Measurements from ENCODE around the gene SV2C.

DNA sequence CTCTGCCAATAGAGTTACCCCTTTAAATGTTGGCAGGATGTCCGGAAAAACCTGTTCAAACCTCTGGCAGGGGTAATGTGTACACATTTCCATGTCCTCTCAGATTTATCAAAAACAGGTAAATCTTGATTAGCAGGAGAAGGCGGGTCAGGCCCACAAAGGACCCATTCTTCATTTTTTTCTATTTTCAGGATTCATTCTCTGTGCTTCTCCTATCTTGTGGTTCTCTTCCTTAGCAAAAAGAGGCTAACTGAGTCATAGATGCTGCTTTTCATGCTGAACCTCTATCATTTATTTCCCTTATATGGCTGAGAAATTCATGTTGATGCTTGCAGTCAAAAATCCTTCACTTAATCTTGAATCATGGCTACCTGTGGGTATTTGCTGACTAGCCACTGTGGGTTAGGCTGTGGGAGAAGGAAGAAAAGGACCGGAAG lies 207.2 kb downstream of the SV2C start:
- TF ChIP-seq SMAD4 (CRISPR knock-in tag; IDR thresholded peaks at IDR 0.05), result no peak
- TF ChIP-seq, protein P1, sequence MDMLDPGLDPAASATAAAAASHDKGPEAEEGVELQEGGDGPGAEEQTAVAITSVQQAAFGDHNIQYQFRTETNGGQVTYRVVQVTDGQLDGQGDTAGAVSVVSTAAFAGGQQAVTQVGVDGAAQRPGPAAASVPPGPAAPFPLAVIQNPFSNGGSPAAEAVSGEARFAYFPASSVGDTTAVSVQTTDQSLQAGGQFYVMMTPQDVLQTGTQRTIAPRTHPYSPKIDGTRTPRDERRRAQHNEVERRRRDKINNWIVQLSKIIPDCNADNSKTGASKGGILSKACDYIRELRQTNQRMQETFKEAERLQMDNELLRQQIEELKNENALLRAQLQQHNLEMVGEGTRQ (CRISPR knock-in tag; IDR thresholded peaks at IDR 0.05), result no peak
- TF ChIP-seq, protein P2, sequence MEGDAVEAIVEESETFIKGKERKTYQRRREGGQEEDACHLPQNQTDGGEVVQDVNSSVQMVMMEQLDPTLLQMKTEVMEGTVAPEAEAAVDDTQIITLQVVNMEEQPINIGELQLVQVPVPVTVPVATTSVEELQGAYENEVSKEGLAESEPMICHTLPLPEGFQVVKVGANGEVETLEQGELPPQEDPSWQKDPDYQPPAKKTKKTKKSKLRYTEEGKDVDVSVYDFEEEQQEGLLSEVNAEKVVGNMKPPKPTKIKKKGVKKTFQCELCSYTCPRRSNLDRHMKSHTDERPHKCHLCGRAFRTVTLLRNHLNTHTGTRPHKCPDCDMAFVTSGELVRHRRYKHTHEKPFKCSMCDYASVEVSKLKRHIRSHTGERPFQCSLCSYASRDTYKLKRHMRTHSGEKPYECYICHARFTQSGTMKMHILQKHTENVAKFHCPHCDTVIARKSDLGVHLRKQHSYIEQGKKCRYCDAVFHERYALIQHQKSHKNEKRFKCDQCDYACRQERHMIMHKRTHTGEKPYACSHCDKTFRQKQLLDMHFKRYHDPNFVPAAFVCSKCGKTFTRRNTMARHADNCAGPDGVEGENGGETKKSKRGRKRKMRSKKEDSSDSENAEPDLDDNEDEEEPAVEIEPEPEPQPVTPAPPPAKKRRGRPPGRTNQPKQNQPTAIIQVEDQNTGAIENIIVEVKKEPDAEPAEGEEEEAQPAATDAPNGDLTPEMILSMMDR (IDR thresholded peaks at IDR 0.05), result no peak
- TF ChIP-seq, protein P3, sequence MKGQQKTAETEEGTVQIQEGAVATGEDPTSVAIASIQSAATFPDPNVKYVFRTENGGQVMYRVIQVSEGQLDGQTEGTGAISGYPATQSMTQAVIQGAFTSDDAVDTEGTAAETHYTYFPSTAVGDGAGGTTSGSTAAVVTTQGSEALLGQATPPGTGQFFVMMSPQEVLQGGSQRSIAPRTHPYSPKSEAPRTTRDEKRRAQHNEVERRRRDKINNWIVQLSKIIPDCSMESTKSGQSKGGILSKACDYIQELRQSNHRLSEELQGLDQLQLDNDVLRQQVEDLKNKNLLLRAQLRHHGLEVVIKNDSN (CRISPR knock-in tag; IDR thresholded peaks at IDR 0.05), result no peak
- TF ChIP-seq NR1H2 (CRISPR knock-in tag; IDR thresholded peaks at IDR 0.05), result no peak
- TF ChIP-seq FOXK1 (CRISPR knock-in tag; IDR thresholded peaks at IDR 0.05), result no peak
- no peak for TF ChIP-seq CREB1 (CRISPR knock-in tag; IDR thresholded peaks at IDR 0.05)
